Karpas-422 (cell line): Measurements from ENCODE around the gene SLC1A3. TPM values are rescaled to one million over a fixed set of nuclear protein-coding genes. Genes with fewer than 3 reads are reported as not detected.
"Not testable (repeated sequence)": the region's sequence is repeated elsewhere in the genome, so short reads cannot be mapped to it uniquely, and the experiment has no call there.

ENCODE experiments used
- DNase-seq: peaks from one replicate; pipeline ENCODE4 v3.0.0-alpha.2; 2015
- H2AFZ ChIP-seq: fragments of 200-600 bp; sonication (generic); 2 replicates; pipeline ENCODE4 v1.6.1; 2014; ENCODE audit warnings: antibody characterized with exemption, low read length, mixed read lengths
- H3K27ac ChIP-seq: fragments of 200-600 bp; sonication (generic); 2 replicates; pipeline ENCODE4 v1.5.1; 2014; ENCODE audit warnings: mild to moderate bottlenecking, low read length, moderate library complexity
- H3K27me3 ChIP-seq: fragments of 200-600 bp; sonication (generic); 2 replicates; pipeline ENCODE4 v1.6.1; 2014; ENCODE audit warnings: low read length, mixed read lengths
- H3K36me3 ChIP-seq: fragments of 200-600 bp; sonication (generic); 2 replicates; pipeline ENCODE4 v1.6.1; 2014; ENCODE audit warnings: low read length, mixed read lengths; ENCODE audit not compliant: insufficient read depth
- H3K4me1 ChIP-seq: fragments of 200-600 bp; sonication (generic); 2 replicates; pipeline ENCODE4 v1.6.1; 2014; ENCODE audit warnings: mild to moderate bottlenecking, low read length, mixed read lengths
- H3K4me2 ChIP-seq: fragments of 200-600 bp; sonication (generic); 2 replicates; pipeline ENCODE4 v1.6.1; 2014; ENCODE audit warnings: low read length, low read depth, mild to moderate bottlenecking; ENCODE audit not compliant: poor library complexity, severe bottlenecking
- H3K4me3 ChIP-seq: fragments of 200-600 bp; sonication (generic); 2 replicates; pipeline ENCODE4 v1.5.1; 2014; ENCODE audit warnings: mild to moderate bottlenecking, antibody characterized with exemption, low read length, mixed read lengths
- H3K79me2 ChIP-seq: fragments of 200-600 bp; sonication (generic); 2 replicates; pipeline ENCODE4 v1.6.1; 2014; ENCODE audit warnings: mild to moderate bottlenecking, low read length, mixed read lengths
- H3K9ac ChIP-seq: fragments of 200-600 bp; sonication (generic); 2 replicates; pipeline ENCODE4 v1.6.0; 2014; ENCODE audit warnings: low read length
- H3K9me2 ChIP-seq: fragments of 200-600 bp; sonication (generic), shearing (Covaris generic); replicated peaks from 2 replicates; pipeline ENCODE4 v1.6.0; 2014; ENCODE audit warnings: mild to moderate bottlenecking, low read length, moderate library complexity; ENCODE audit not compliant: insufficient read depth
- H3K9me3 ChIP-seq: fragments of 300-700, 200-600 bp; sonication (generic); 2 replicates; pipeline ENCODE4 v1.6.1; 2014; ENCODE audit warnings: low read length, mixed read lengths
- H4K20me1 ChIP-seq: fragments of 200-600 bp; sonication (generic); 2 replicates; pipeline ENCODE4 v1.6.1; 2014; ENCODE audit warnings: mild to moderate bottlenecking, antibody characterized with exemption, low read length, low read depth; ENCODE audit not compliant: insufficient read depth
- total RNA-seq: library from RNA; depleted of rRNA; stranded (reverse); fragments of >200 nt; shearing (Covaris generic); gene quantifications from 2 replicates; pipeline ENCODE4 v1.2.3, GENCODE V29; 2014; ENCODE audit warnings: low replicate concordance

SLC1A3 gene
- total RNA-seq, 1 experiment from 2014 or later, result not detected

- Histone ChIP-seq H3K36me3 (no peaks in the 10 kb centered on the region), H3K9me3 (no peaks in the 10 kb centered on the region), H3K27me3 (no peaks in the 10 kb centered on the region), H2AFZ (no peak overlapping the region), H3K9me2 (no peaks in the 10 kb centered on the region), H3K27ac (no peak overlapping the region), H3K4me1 (no peaks in the 10 kb centered on the region), H3K9ac (no peak overlapping the region), H4K20me1 (no peaks in the 10 kb centered on the region), H3K79me2 (no peaks in the 10 kb centered on the region), H3K4me2 (no peak overlapping the region), H3K4me3 (no peak overlapping the region)
- DNase-seq, result no peak
Observed at GRCh38 chr5:36576721-36577120, 29.7 kb upstream of the SLC1A3 start.

GRCh38 chr5:36579858-36580257 is 26.5 kb upstream of the SLC1A3 start:
- not testable (repeated sequence) for H3K27me3 ChIP-seq, H3K36me3 ChIP-seq, H3K9ac ChIP-seq, H3K4me1 ChIP-seq, H4K20me1 ChIP-seq, H2AFZ ChIP-seq, H3K27ac ChIP-seq, DNase-seq, H3K4me2 ChIP-seq, H3K4me3 ChIP-seq, H3K9me2 ChIP-seq, H3K9me3 ChIP-seq, H3K79me2 ChIP-seq

- no peak for DNase-seq
- H3K27me3 ChIP-seq, result no peaks in the 10 kb centered on the region
- no peak overlapping the region for H3K4me3 ChIP-seq
- no peaks in the 10 kb centered on the region for H3K79me2 ChIP-seq
- H3K9me2 ChIP-seq, result no peaks in the 10 kb centered on the region
- no peak overlapping the region for H3K27ac ChIP-seq
- H3K9ac ChIP-seq, result no peak overlapping the region
- no peaks in the 10 kb centered on the region for H3K4me1 ChIP-seq
- H4K20me1 ChIP-seq, result no peaks in the 10 kb centered on the region
- H3K36me3 ChIP-seq, result no peaks in the 10 kb centered on the region
- no peaks in the 10 kb centered on the region for H3K9me3 ChIP-seq
- H3K4me2 ChIP-seq, result no peak overlapping the region
- H2AFZ ChIP-seq, result no peak overlapping the region
Observed at GRCh38 chr5:36581070-36581469, 25.3 kb upstream of the SLC1A3 start.

DNA sequence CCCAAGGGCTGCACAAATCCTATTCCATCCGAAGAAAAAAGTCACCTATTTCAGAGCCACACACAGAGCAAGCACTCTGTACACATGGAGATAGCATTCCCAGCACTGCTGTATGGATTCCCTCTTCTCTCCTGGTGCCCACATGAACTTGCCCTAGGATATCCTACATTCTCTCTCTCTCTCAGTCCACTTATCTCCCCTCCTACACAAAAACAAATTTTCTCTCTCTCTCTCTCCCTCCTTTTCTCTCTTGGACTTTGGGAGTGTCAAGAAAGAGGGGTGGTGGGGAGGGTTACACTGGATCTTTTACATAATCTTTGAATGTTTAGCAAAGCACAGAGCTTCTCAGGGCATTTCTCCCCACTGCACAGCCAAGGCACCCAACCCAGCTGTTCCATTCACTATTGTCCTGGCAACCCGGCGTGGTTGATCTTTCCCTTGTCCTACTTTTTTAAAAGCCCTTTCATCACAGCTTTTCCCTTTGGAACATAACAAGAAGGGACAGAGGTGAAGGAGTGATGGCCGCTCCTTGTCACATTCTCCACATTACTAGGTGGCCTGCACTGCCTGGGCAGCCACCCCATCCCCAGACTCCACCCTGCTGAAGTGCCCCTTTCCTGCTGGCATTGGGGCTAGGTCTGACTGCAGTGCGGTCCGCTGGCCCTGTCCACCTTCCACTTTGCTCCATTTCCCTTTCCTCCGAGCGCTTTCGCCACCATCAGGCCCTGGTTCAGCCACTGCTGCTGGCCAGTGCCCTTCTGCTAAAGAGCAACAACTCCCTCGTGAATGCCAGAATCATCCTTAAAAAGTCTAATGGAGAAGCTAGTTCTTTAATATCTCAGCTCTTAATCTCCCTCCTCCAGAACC is 22.2 kb upstream of the SLC1A3 start:
- Histone ChIP-seq H3K27me3 (no peaks in the 10 kb centered on the region), H3K9me2 (no peaks in the 10 kb centered on the region), H3K79me2 (no peaks in the 10 kb centered on the region), H3K4me3 (no peak overlapping the region), H3K4me1 (no peaks in the 10 kb centered on the region), H3K36me3 (no peaks in the 10 kb centered on the region), H3K4me2 (no peak overlapping the region), H4K20me1 (no peaks in the 10 kb centered on the region), H3K27ac (no peak overlapping the region), H3K9me3 (no peaks in the 10 kb centered on the region), H3K9ac (no peak overlapping the region), H2AFZ (no peak overlapping the region)
- DNase-seq, result no peak

GRCh38 chr5:36585701-36586100 is 20.7 kb upstream of the SLC1A3 start:
- Histone ChIP-seq H3K79me2 (no peaks in the 10 kb centered on the region), H3K4me2 (no peak overlapping the region), H3K4me3 (no peak overlapping the region), H3K9me3 (no peaks in the 10 kb centered on the region), H3K36me3 (no peaks in the 10 kb centered on the region), H3K27ac (no peak overlapping the region), H3K9ac (no peak overlapping the region), H3K4me1 (no peaks in the 10 kb centered on the region), H2AFZ (no peak overlapping the region), H3K9me2 (no peaks in the 10 kb centered on the region), H4K20me1 (no peaks in the 10 kb centered on the region), H3K27me3 (no peaks in the 10 kb centered on the region)
- no peak for DNase-seq

GRCh38 chr5:36587354-36587753 is 19.1 kb upstream of the SLC1A3 start:
- Histone ChIP-seq H2AFZ (no peak overlapping the region), H3K27me3 (no peaks in the 10 kb centered on the region), H3K79me2 (no peaks in the 10 kb centered on the region), H3K9ac (no peak overlapping the region), H4K20me1 (no peaks in the 10 kb centered on the region), H3K9me3 (no peaks in the 10 kb centered on the region), H3K4me1 (no peaks in the 10 kb centered on the region), H3K4me2 (no peak overlapping the region), H3K4me3 (no peak overlapping the region), H3K27ac (no peak overlapping the region), H3K9me2 (no peaks in the 10 kb centered on the region), H3K36me3 (no peaks in the 10 kb centered on the region)
- no peak for DNase-seq

- H3K4me1 ChIP-seq, DNase-seq, H3K9me3 ChIP-seq, H2AFZ ChIP-seq, H3K79me2 ChIP-seq, H3K4me2 ChIP-seq, H3K4me3 ChIP-seq, H3K27me3 ChIP-seq, H3K9ac ChIP-seq, H3K27ac ChIP-seq, H3K36me3 ChIP-seq, H3K9me2 ChIP-seq, H4K20me1 ChIP-seq: not testable (repeated sequence)
Observed at GRCh38 chr5:36589735-36590134, 16.7 kb upstream of the SLC1A3 start.

GRCh38 chr5:36590513-36591286 is 15.7 kb upstream of the SLC1A3 start:
- H4K20me1 ChIP-seq, result no peaks in the 10 kb centered on the region
- no peak overlapping the region for H3K4me3 ChIP-seq
- H3K4me1 ChIP-seq, result no peaks in the 10 kb centered on the region
- no peak overlapping the region for H3K9ac ChIP-seq
- no peak overlapping the region for H2AFZ ChIP-seq
- no peaks in the 10 kb centered on the region for H3K9me2 ChIP-seq
- DNase-seq, result no peak
- no peaks in the 10 kb centered on the region for H3K79me2 ChIP-seq
- no peaks in the 10 kb centered on the region for H3K9me3 ChIP-seq
- H3K4me2 ChIP-seq, result no peak overlapping the region
- H3K36me3 ChIP-seq, result no peaks in the 10 kb centered on the region
- H3K27me3 ChIP-seq, result no peaks in the 10 kb centered on the region
- no peak overlapping the region for H3K27ac ChIP-seq
